Sigmoid colon (tissue), 3 donors: ENCODE measurements around the gene GPRIN1.

ENCODE experiments used
- CTCF ChIP-seq, 4 experiments: fragments of 450-650 bp in 3 of 4; fragments of 200-600 bp in 1 of 4; IDR thresholded peaks; one replicate each; pipeline ENCODE4 v1.5.1; 2016 to 2019; ENCODE audit warnings: antibody characterized with exemption in 4 of 4, mild to moderate bottlenecking in 3 of 4, moderate library complexity in 2 of 4
- POLR2A ChIP-seq, 2 donors: fragments of 450-650 bp; IDR thresholded peaks; one replicate each; pipeline ENCODE4 v1.6.1; 2016; ENCODE audit warnings: antibody characterized with exemption in 2 of 2, mild to moderate bottlenecking in 2 of 2, moderate library complexity in 2 of 2

DNA sequence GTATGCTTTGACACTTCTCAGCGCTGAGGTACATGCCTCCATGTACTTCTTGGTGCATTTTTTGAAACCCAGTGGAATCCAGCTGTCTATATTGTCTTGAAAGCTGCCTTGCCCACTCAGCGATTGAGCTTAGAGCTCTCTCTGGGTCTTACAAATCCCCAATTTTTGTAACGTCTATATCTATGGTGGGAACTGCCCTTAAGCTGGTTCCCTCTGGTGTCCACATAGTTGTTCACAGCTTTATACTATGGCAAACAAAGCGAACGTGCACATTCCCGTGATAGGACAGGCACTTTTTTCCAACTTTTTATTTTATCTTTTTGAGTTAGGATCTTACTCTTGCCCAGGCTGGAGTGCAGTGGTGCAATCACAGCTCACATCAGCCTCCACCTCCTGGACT is 39.9 kb downstream of the GPRIN1 start:
- TF ChIP-seq CTCF (IDR thresholded peaks at IDR 0.05) (no peak), POLR2A (IDR thresholded peaks at IDR 0.05) (no peak)
